ENCODE data around the gene YPEL2.
"Not testable (repeated sequence)": the region's sequence is repeated elsewhere in the genome, so short reads cannot be mapped to it uniquely, and the experiment has no call there.

Gene YPEL2

GRCh38 chr17:59405944-59406705, 74.7 kb downstream of the YPEL2 start:
- DNase-seq (ENCODE audit: low read depth, low spot score): no peak

GRCh38 chr17:59406808-59407381, 75.4 kb downstream of the YPEL2 start:
- DNase-seq (ENCODE audit: low read depth, low spot score): peak; percentile 67

GRCh38 chr17:59409336-59410048, 78.0 kb downstream of the YPEL2 start:
- DNase-seq (ENCODE audit: low read depth, low spot score): no peak

GRCh38 chr17:59410049-59410437, 78.6 kb downstream of the YPEL2 start:
- DNase-seq (ENCODE audit: low read depth, low spot score): no peak

- DNase-seq (ENCODE audit: low read depth, low spot score): not testable (repeated sequence)
Observed at GRCh38 chr17:59412431-59412830, 81.0 kb downstream of the YPEL2 start.

- no peak for DNase-seq (ENCODE audit: low read depth, low spot score)
Observed at GRCh38 chr17:59413014-59413766, 81.7 kb downstream of the YPEL2 start.

GRCh38 chr17:59415397-59415796, 83.9 kb downstream of the YPEL2 start:
- no peak for DNase-seq (ENCODE audit: low read depth, low spot score)

GRCh38 chr17:59416184-59416583, 84.7 kb downstream of the YPEL2 start:
- no peak for DNase-seq (ENCODE audit: low read depth, low spot score)

- no peak for DNase-seq (ENCODE audit: low read depth, low spot score)
Observed at GRCh38 chr17:59417452-59417851, 86.0 kb downstream of the YPEL2 start.

- DNase-seq (ENCODE audit: low read depth, low spot score): no peak
Observed at GRCh38 chr17:59418732-59419166, 87.3 kb downstream of the YPEL2 start.

- no peak for DNase-seq (ENCODE audit: low read depth, low spot score)
Observed at GRCh38 chr17:59420901-59421300, 89.4 kb downstream of the YPEL2 start.

GRCh38 chr17:59421722-59422121, 90.3 kb downstream of the YPEL2 start:
- no peak for DNase-seq (ENCODE audit: low read depth, low spot score)

- peak; percentile 23 for DNase-seq (ENCODE audit: low read depth, low spot score)
Observed at GRCh38 chr17:59423137-59423724, 91.8 kb downstream of the YPEL2 start.

GRCh38 chr17:59423903-59424302, 92.4 kb downstream of the YPEL2 start:
- DNase-seq (ENCODE audit: low read depth, low spot score): no peak

- DNase-seq (ENCODE audit: low read depth, low spot score): no peak
Observed at GRCh38 chr17:59424331-59424730, 92.9 kb downstream of the YPEL2 start.

GRCh38 chr17:59425085-59425931, 93.9 kb downstream of the YPEL2 start:
- peak; percentile 4 for DNase-seq (ENCODE audit: low read depth, low spot score)

- no peak for DNase-seq (ENCODE audit: low read depth, low spot score)
Observed at GRCh38 chr17:59426031-59426430, 94.6 kb downstream of the YPEL2 start.

- DNase-seq (ENCODE audit: low read depth, low spot score): peak; percentile 81
Observed at GRCh38 chr17:59427425-59427921, 96.0 kb downstream of the YPEL2 start.

- peak; percentile 25 for DNase-seq (ENCODE audit: low read depth, low spot score)
Observed at GRCh38 chr17:59427996-59428395, 96.5 kb downstream of the YPEL2 start.

GRCh38 chr17:59428916-59429485, 97.5 kb downstream of the YPEL2 start:
- no peak for DNase-seq (ENCODE audit: low read depth, low spot score)

All from astrocyte of the hippocampus (primary cell).